ENCODE measurements around the gene TMEM132D.
A peak's percentile ranks its signal among the peaks of the same experiment; 100 is the strongest.

The TMEM132D gene

GRCh38 chr12:129719416-129719815 is 184.4 kb downstream of the TMEM132D start:
- DNase-seq: no peak

GRCh38 chr12:129717438-129717837 is 186.4 kb downstream of the TMEM132D start:
- DNase-seq: no peak

GRCh38 chr12:129716825-129717224 is 187.0 kb downstream of the TMEM132D start:
- DNase-seq: no peak

- DNase-seq: no peak
These were observed 197.1 kb downstream of the TMEM132D start for GRCh38 chr12:129706716-129707115.

GRCh38 chr12:129704232-129704830 is 199.5 kb downstream of the TMEM132D start:
- no peak for DNase-seq

GRCh38 chr12:129701631-129702101 is 202.2 kb downstream of the TMEM132D start:
- no peak for DNase-seq

- DNase-seq: no peak
These were observed 203.8 kb downstream of the TMEM132D start for GRCh38 chr12:129700036-129700435.

- no peak for DNase-seq
These were observed 206.9 kb downstream of the TMEM132D start for GRCh38 chr12:129696926-129697325.

- no peak for DNase-seq
These were observed 207.4 kb downstream of the TMEM132D start for GRCh38 chr12:129696405-129696804.

- DNase-seq: no peak
These were observed 210.1 kb downstream of the TMEM132D start for GRCh38 chr12:129693731-129694130.

- DNase-seq: no peak
These were observed 216.1 kb downstream of the TMEM132D start for GRCh38 chr12:129687731-129688130.

- DNase-seq: no peak
These were observed 222.0 kb downstream of the TMEM132D start for GRCh38 chr12:129681830-129682229.

GRCh38 chr12:129681151-129681550 is 222.7 kb downstream of the TMEM132D start:
- DNase-seq: no peak

- DNase-seq: no peak
These were observed 227.4 kb downstream of the TMEM132D start for GRCh38 chr12:129676411-129676810.

GRCh38 chr12:129675947-129676346 is 227.9 kb downstream of the TMEM132D start:
- no peak for DNase-seq

- no peak for DNase-seq
These were observed 228.3 kb downstream of the TMEM132D start for GRCh38 chr12:129675496-129675895.

- no peak for DNase-seq
These were observed 230.0 kb downstream of the TMEM132D start for GRCh38 chr12:129673806-129674205.

GRCh38 chr12:129672110-129672509 is 231.7 kb downstream of the TMEM132D start:
- DNase-seq: no peak

GRCh38 chr12:129670256-129670920 is 233.4 kb downstream of the TMEM132D start:
- no peak for DNase-seq

GRCh38 chr12:129665414-129665813 is 238.4 kb downstream of the TMEM132D start:
- no peak for DNase-seq

GRCh38 chr12:129662234-129662633 is 241.6 kb downstream of the TMEM132D start:
- DNase-seq: no peak

GRCh38 chr12:129660946-129661345 is 242.9 kb downstream of the TMEM132D start:
- DNase-seq: no peak

GRCh38 chr12:129659961-129660622 is 243.7 kb downstream of the TMEM132D start:
- DNase-seq: no peak

GRCh38 chr12:129657179-129657578 is 246.6 kb downstream of the TMEM132D start:
- peak; percentile 75 for DNase-seq
